ENCODE results near the gene SCD5.

Gene SCD5

GRCh38 chr4:82585690-82586435 lies 212.7 kb downstream of the SCD5 start:
- Histone ChIP-seq H3K27ac (ENCODE audit: insufficient read depth, low read length, poor library complexity, severe bottlenecking) (no peak overlapping the region), H3K4me3 (ENCODE audit: insufficient read depth, low read depth, low read length, poor library complexity, severe bottlenecking) (no peak overlapping the region), H3K27me3 (replicated peaks; ENCODE audit: control insufficient read depth, insufficient read depth, low read length, poor library complexity, severe bottlenecking) (no peaks in the 10 kb centered on the region), H3K4me1 (ENCODE audit: control insufficient read depth, insufficient read depth, low read length, poor library complexity, severe bottlenecking) (no peaks in the 10 kb centered on the region), H3K9me3 (ENCODE audit: control insufficient read depth, low read length) (no peaks in the 10 kb centered on the region), H3K36me3 (ENCODE audit: control insufficient read depth, insufficient read depth, low read length) (no peaks in the 10 kb centered on the region)
- no peak for DNase-seq

GRCh38 chr4:82584931-82585330 lies 213.7 kb downstream of the SCD5 start:
- Histone ChIP-seq H3K9me3 (ENCODE audit: control insufficient read depth, low read length) (no peaks in the 10 kb centered on the region), H3K4me3 (ENCODE audit: insufficient read depth, low read depth, low read length, poor library complexity, severe bottlenecking) (no peak overlapping the region), H3K36me3 (ENCODE audit: control insufficient read depth, insufficient read depth, low read length) (no peaks in the 10 kb centered on the region), H3K27me3 (replicated peaks; ENCODE audit: control insufficient read depth, insufficient read depth, low read length, poor library complexity, severe bottlenecking) (no peaks in the 10 kb centered on the region), H3K4me1 (ENCODE audit: control insufficient read depth, insufficient read depth, low read length, poor library complexity, severe bottlenecking) (no peaks in the 10 kb centered on the region), H3K27ac (ENCODE audit: insufficient read depth, low read length, poor library complexity, severe bottlenecking) (no peak overlapping the region)
- no peak for DNase-seq

GRCh38 chr4:82583897-82584587 lies 214.6 kb downstream of the SCD5 start:
- no peaks in the 10 kb centered on the region for H3K4me1 ChIP-seq (ENCODE audit: control insufficient read depth, insufficient read depth, low read length, poor library complexity, severe bottlenecking)
- H3K27me3 ChIP-seq (replicated peaks; ENCODE audit: control insufficient read depth, insufficient read depth, low read length, poor library complexity, severe bottlenecking) = no peaks in the 10 kb centered on the region
- H3K4me3 ChIP-seq (ENCODE audit: insufficient read depth, low read depth, low read length, poor library complexity, severe bottlenecking) = no peak overlapping the region
- no peak overlapping the region for H3K27ac ChIP-seq (ENCODE audit: insufficient read depth, low read length, poor library complexity, severe bottlenecking)
- no peaks in the 10 kb centered on the region for H3K36me3 ChIP-seq (ENCODE audit: control insufficient read depth, insufficient read depth, low read length)
- H3K9me3 ChIP-seq (ENCODE audit: control insufficient read depth, low read length) = no peaks in the 10 kb centered on the region
- no peak for DNase-seq

GRCh38 chr4:82579932-82580331 lies 218.7 kb downstream of the SCD5 start:
- Histone ChIP-seq H3K27me3 (replicated peaks; ENCODE audit: control insufficient read depth, insufficient read depth, low read length, poor library complexity, severe bottlenecking) (no peaks in the 10 kb centered on the region), H3K27ac (ENCODE audit: insufficient read depth, low read length, poor library complexity, severe bottlenecking) (no peak overlapping the region), H3K9me3 (ENCODE audit: control insufficient read depth, low read length) (no peaks in the 10 kb centered on the region), H3K4me1 (ENCODE audit: control insufficient read depth, insufficient read depth, low read length, poor library complexity, severe bottlenecking) (no peaks in the 10 kb centered on the region), H3K4me3 (ENCODE audit: insufficient read depth, low read depth, low read length, poor library complexity, severe bottlenecking) (no peak overlapping the region), H3K36me3 (ENCODE audit: control insufficient read depth, insufficient read depth, low read length) (no peaks in the 10 kb centered on the region)
- DNase-seq = no peak

Measured in effector memory CD4-positive, alpha-beta T cell (primary cell).